Measurements from ENCODE around the gene PFN1.

DNA sequence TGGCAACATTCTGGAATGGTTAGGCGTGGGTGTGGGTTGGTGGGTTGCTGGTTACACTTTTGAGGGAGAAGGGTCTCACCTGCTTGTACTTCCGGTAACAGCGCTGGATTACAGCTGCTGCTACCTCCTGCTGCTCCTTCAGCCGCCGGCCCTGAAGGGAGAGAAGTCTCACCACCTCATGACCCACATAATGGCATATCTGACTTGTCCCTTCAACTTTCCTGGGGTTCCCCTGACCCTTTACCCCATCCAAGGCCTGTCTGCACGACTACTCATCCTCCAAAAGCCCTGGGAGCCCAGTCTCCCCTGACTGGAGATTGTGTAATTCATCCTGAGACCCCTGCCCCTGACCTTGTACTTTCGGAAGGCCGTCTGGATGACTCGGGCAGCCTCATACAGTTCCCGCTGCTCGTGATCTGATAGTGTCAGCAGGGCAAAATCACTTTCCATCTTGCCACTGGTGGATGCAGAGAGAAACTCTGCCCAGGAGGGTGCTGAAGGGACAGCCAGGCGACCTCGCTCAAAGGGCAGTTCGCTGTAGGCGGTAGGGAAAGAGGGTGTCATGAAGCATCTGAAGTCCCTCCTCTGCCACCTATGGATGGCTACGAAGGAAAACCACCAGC is 21.3 kb upstream of the PFN1 start:
- TF ChIP-seq EZH2 (IDR thresholded peaks at IDR 0.05; ENCODE audit: insufficient read depth, poor library complexity, severe bottlenecking) (no peak), EZH2phosphoT487 (IDR thresholded peaks at IDR 0.05; ENCODE audit: insufficient read depth, low read depth) (no peak)
